H1 (cell line): Measurements from ENCODE around the gene CTNNA3.

ENCODE experiments used
- ATF3 ChIP-seq: IDR thresholded peaks from 2 replicates; pipeline ENCODE4 v1.6.1; 2011; ENCODE audit warnings: low read depth, mild to moderate bottlenecking, low read length; ENCODE audit not compliant: insufficient read depth
- CTCF ChIP-seq, 3 experiments: IDR thresholded peaks; 1 replicate in 2 of 3; 2 replicates in 1 of 3; pipeline versions ENCODE4 v1.5.1 to v1.6.1; 2011; ENCODE audit warnings: low read length in 3 of 3, mild to moderate bottlenecking in 3 of 3, inconsistent platforms in 2 of 3, low read depth in 1 of 3, moderate library complexity in 1 of 3; ENCODE audit not compliant: insufficient read depth in 1 of 3; ENCODE audit errors: control extremely low read depth in 1 of 3
- JUND ChIP-seq: IDR thresholded peaks from 2 replicates; pipeline ENCODE4 v1.6.1; 2011; ENCODE audit warnings: mild to moderate bottlenecking, improper control_type of control experiment, low read length
- POLR2A ChIP-seq, 2 experiments: IDR thresholded peaks; 1 replicate in 1 of 2; 2 replicates in 1 of 2; pipeline ENCODE4 v1.6.1; 2011; ENCODE audit warnings: low read depth in 2 of 2, low read length in 2 of 2, mild to moderate bottlenecking in 2 of 2; ENCODE audit errors: control extremely low read depth in 1 of 2
- RAD21 ChIP-seq, 2 experiments: IDR thresholded peaks in 1 of 2; conservative IDR thresholded peaks in 1 of 2; 2 replicates each; pipeline ENCODE4 v1.6.1; 2011; ENCODE audit warnings: low read depth in 2 of 2, low read length in 2 of 2, improper control_type of control experiment in 1 of 2, inconsistent platforms in 1 of 2, mild to moderate bottlenecking in 1 of 2, moderate library complexity in 1 of 2
- SIX5 ChIP-seq: IDR thresholded peaks from 2 replicates; pipeline ENCODE4 v1.6.1; 2011; ENCODE audit warnings: mild to moderate bottlenecking, low read depth, low read length
- USF2 ChIP-seq: IDR thresholded peaks from 2 replicates; pipeline ENCODE4 v1.6.1; 2011; ENCODE audit warnings: low read length, improper control_type of control experiment

- TF ChIP-seq CTCF (IDR thresholded peaks at IDR 0.05; ENCODE audit: control extremely low read depth in 1 of 3, insufficient read depth in 1 of 3, low read depth in 1 of 3, low read length in 3 of 3) = no peak
- TF ChIP-seq ATF3 = no peak
- no peak for TF ChIP-seq JUND
- no peak for TF ChIP-seq USF2
- TF ChIP-seq SIX5 = no peak
- TF ChIP-seq POLR2A (IDR thresholded peaks at IDR 0.05; ENCODE audit: control extremely low read depth in 1 of 2, low read depth in 2 of 2, low read length in 2 of 2) = no peak
- no peak for TF ChIP-seq RAD21 (IDR thresholded peaks at IDR 0.05 in 1 of 2, conservative IDR thresholded peaks at IDR 0.05 in 1 of 2; ENCODE audit: low read depth in 2 of 2, low read length in 2 of 2)
Measured at GRCh38 chr10:66204838-66205237, 1491.2 kb downstream of the CTNNA3 start.
